Measurements from ENCODE around the gene FGD5. TPM values are rescaled to one million over a fixed set of nuclear protein-coding genes. Genes with fewer than 3 reads are reported as not detected.

The FGD5 gene
- total RNA-seq, 3 donors from 2014 or later: 0.13 to 0.25 TPM; not detected in 1

DNA sequence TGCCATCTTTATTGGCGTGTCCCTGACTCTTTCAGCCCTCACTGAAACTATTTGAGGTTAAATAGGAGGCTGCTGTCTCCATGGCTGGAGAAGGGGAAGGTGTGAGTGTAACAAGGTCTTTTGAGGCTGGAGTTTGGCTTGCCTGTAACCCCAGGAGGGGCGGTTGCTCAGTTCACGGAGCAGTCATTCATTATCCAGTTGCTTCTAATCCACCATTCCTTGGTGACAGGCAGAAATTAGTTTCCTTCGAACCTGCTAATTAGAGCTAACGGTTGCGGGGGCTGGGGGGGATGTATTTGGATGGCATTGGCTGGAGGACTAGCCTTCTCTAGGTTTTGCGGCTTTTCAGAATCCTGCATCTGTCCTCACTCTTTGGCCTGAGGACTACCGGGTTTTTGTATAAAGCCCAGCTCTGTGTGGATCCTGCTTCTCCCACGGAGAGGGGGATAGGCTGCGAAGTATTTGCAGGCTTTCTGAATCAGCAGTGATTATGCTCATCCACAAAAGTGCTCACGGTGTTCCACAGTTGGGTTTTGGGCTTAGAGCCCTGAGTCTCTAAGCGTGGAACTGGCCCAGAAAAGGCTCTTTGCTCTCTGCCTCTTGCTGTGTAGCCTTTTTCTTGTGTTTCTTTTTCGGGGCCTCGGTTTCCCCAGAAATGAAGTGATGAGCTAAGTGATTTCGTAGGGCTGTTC, 18.6 kb downstream of the FGD5 start:
- H3K36me3 Mint-ChIP-seq (ENCODE audit: insufficient read depth): no peaks in the 10 kb centered on the region
- DNase-seq: no peak
- ATAC-seq: no peak
- H3K4me1 Mint-ChIP-seq (ENCODE audit: low read depth): no peaks in the 10 kb centered on the region
- no peak overlapping the region for H3K4me3 Mint-ChIP-seq
- no peaks in the 10 kb centered on the region for H3K9me3 Mint-ChIP-seq
- peaks cover 6% of the 10 kb centered on the region for H3K27me3 Mint-ChIP-seq (ENCODE audit: low read depth)

DNA sequence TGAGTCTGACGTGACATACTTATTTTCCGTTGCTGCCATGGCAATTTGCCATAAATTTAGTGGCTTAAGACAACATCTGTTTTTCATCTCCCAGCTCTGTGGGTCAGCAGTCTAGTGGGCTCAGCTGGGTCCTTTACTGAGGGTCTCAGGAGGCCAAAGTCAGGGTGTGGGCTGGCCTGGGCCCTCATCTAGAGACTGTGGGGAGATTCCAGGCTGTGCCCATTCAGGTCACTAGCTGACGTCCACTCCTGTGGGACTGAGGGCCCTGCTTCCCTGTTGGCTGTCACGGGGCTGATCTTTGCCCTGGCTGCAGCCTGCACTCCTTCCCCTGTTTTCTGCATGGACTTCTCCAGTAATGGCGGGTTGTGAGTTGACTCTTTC, 19.1 kb downstream of the FGD5 start:
- DNase-seq: no peak
- Mint-ChIP-seq H3K27me3 (ENCODE audit: low read depth) (peaks cover 6% of the 10 kb centered on the region), H3K4me3 (no peak overlapping the region), H3K9me3 (no peaks in the 10 kb centered on the region), H3K4me1 (ENCODE audit: low read depth) (no peaks in the 10 kb centered on the region), H3K36me3 (ENCODE audit: insufficient read depth) (no peaks in the 10 kb centered on the region)
- ATAC-seq: no peak

DNA sequence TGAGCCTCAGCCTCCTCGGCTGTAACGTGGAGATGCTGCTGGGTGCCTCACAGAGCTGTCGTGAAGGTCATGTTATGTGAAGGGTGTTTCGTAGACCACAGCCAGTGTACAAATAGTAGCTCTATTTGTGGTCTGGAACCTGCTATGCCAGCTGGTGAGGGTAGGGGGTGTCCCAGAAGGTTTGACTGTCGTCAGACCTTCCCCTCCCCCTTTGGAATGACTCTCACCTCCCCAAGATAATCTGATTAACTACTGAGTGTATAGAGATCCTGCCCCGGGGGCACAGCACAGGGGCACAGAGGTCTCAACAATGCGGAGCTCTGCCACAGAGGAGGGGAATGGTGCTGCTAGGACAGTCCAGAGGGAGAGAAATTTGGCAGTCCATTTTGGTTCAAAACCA, 20.5 kb downstream of the FGD5 start:
- no peaks in the 10 kb centered on the region for H3K4me1 Mint-ChIP-seq (ENCODE audit: low read depth)
- H3K9me3 Mint-ChIP-seq: no peaks in the 10 kb centered on the region
- DNase-seq: no peak
- H3K36me3 Mint-ChIP-seq (ENCODE audit: insufficient read depth): no peaks in the 10 kb centered on the region
- peaks cover 4% of the 10 kb centered on the region for H3K27me3 Mint-ChIP-seq (ENCODE audit: low read depth)
- H3K4me3 Mint-ChIP-seq: no peak overlapping the region
- no peak for ATAC-seq

DNA sequence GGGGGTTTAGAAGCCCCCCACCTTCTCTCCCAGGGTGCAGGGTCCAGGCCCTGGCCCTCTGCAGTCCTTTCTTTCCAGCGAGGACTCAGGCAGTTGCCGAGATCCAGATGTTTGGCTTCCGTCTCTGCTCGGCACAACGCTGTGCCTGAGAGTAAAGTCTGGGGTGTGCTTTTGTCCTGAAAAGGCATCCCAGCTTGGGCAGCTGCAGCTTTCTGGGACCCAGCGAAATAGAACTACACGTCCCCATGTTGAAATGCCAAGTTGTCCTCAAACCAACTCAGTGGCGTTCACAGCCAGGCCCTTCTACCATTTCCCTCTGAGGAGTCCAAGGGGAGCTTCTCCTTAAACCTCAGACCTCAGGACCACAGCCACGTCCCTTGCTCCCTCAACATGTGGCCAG, 23.1 kb downstream of the FGD5 start:
- DNase-seq (no peak), ATAC-seq (no peak)
- peaks cover 3% of the 10 kb centered on the region for H3K4me1 Mint-ChIP-seq (ENCODE audit: low read depth)
- no peak overlapping the region for H3K4me3 Mint-ChIP-seq
- no peaks in the 10 kb centered on the region for H3K36me3 Mint-ChIP-seq (ENCODE audit: insufficient read depth)
- H3K9me3 Mint-ChIP-seq: no peaks in the 10 kb centered on the region
- H3K27me3 Mint-ChIP-seq (ENCODE audit: low read depth): no peaks in the 10 kb centered on the region

DNA sequence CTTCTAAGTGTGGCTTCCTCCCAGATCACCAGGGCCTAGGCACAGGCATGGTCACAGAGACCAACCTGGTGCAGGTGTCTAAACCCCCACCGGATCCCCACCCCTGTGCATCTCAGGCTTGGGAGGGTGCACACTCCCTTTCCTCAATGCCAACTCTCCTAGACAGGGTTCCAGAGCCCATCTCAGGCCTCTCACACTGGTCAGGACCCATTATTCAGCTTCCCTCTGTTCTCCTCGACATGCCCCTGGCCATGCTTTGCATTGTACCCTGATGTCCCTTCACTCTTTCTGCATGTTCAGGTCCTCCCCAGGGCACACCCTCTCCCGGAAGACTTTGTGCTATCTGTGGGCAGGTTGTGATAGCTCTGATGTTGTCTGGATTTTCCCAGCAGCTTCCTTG, 23.5 kb downstream of the FGD5 start:
- no peaks in the 10 kb centered on the region for H3K36me3 Mint-ChIP-seq (ENCODE audit: insufficient read depth)
- ATAC-seq (no peak), DNase-seq (no peak)
- H3K4me1 Mint-ChIP-seq (ENCODE audit: low read depth): peaks cover 8% of the 10 kb centered on the region
- no peak overlapping the region for H3K4me3 Mint-ChIP-seq
- no peaks in the 10 kb centered on the region for H3K27me3 Mint-ChIP-seq (ENCODE audit: low read depth)
- no peaks in the 10 kb centered on the region for H3K9me3 Mint-ChIP-seq

DNA sequence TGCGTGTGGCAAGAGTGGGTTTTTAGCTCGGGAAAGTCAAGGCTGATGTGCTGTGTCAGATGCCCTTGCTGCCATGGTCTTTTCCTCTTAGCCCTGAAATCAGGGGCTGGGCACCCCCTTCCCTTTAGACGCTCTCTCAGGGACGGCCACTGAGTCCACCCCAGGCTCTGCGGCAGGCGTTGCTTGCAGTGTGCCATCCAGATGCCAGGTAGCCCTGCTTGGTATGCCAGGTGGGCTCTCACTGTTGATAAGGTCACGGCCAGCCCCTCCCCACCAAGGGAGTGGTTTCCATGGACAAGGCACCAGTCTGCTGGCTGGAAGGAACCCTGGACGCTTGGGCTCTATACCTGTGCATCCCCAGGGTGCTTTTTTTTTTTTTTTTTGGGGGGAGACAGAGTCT, 24.6 kb downstream of the FGD5 start:
- no peaks in the 10 kb centered on the region for H3K27me3 Mint-ChIP-seq (ENCODE audit: low read depth)
- H3K4me1 Mint-ChIP-seq (ENCODE audit: low read depth): peaks cover 18% of the 10 kb centered on the region
- no peak overlapping the region for H3K4me3 Mint-ChIP-seq
- ATAC-seq (no peak), DNase-seq (no peak)
- H3K36me3 Mint-ChIP-seq (ENCODE audit: insufficient read depth): no peaks in the 10 kb centered on the region
- no peaks in the 10 kb centered on the region for H3K9me3 Mint-ChIP-seq

DNA sequence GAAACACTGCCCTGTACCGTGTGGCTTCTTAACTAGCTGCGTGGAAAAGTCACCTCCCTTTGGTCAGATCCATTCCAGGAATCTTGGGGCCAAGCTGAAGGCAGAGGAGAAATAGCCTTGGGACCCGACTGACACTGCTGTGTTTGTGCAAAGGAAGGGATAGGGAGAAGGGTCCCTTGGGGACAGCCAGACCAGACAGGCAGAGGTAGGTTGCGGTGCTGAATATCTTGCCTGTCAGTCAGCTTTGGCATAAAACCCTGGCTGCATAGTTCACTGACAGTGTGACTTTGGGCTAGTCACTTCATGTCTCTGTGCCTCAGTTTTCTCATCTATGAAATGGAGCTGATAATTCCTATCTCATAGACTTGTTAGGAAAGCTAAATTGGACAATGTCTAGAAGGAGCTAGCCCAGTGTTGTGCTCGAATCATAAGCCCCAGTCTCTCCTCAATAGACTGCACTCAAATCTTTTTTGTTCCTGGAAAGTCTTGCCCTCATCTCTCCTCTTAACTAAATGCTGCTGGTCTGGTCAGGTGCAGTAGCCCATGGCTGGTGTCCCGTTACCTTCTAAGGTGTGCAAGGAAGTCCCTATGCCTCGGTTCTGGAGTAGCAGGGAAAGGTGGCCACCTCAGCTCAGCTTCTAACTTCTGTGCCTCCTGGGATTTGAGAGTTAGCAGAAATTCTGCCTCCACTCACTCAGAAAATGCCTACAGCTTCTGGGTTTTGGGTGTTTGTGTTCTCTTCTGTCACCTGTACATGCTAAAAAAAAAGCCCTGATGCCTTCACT, 25.8 kb downstream of the FGD5 start:
- H3K4me1 Mint-ChIP-seq (ENCODE audit: low read depth): peaks cover 22% of the 10 kb centered on the region
- no peak for ATAC-seq
- H3K36me3 Mint-ChIP-seq (ENCODE audit: insufficient read depth): no peaks in the 10 kb centered on the region
- H3K27me3 Mint-ChIP-seq (ENCODE audit: low read depth): no peaks in the 10 kb centered on the region
- H3K9me3 Mint-ChIP-seq: no peaks in the 10 kb centered on the region
- no peak overlapping the region for H3K4me3 Mint-ChIP-seq
- DNase-seq: no peak

DNA sequence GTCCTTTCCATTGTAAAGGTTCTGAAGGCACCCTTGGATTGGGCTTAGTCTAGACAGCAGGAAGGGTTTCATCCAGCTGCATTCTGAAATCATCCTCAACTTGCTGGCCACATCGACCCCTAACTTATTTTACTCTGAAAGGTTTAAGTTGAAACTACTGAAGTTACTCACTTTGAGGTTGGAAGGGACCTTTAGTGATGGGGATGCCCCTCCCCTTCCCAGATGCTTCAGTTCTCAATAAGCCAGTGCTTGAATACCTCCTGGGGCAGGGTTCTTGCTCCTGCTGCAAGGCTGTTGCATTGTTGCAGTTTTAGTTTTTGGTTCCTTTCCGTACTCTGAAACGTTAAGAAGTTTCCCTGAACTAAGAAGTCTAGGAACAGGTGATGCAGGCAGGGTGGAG, 26.4 kb downstream of the FGD5 start:
- Mint-ChIP-seq H3K4me1 (ENCODE audit: low read depth) (peaks cover 22% of the 10 kb centered on the region), H3K9me3 (no peaks in the 10 kb centered on the region), H3K36me3 (ENCODE audit: insufficient read depth) (no peaks in the 10 kb centered on the region), H3K27me3 (ENCODE audit: low read depth) (no peaks in the 10 kb centered on the region), H3K4me3 (no peak overlapping the region)
- DNase-seq: no peak
- ATAC-seq: no peak

DNA sequence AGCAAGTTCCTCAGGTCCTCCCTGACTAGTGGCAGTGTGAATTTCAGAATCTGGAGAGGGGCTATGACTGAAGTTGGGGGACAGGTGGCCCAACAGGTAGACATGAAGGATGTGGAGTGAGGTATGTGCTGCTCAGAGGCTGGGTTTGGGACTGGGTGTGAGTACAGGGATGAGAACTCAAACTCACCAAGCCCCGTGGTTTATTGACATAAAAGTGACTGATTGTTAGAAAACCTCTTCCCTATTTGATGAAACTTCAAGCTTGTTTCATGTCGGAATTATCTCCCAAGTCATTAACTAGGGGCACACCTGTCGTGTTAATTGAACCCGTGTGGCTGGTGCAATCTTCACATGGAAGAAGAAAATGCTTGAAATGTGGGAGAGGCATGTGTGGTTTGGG, 27.1 kb downstream of the FGD5 start:
- no peak for ATAC-seq

DNA sequence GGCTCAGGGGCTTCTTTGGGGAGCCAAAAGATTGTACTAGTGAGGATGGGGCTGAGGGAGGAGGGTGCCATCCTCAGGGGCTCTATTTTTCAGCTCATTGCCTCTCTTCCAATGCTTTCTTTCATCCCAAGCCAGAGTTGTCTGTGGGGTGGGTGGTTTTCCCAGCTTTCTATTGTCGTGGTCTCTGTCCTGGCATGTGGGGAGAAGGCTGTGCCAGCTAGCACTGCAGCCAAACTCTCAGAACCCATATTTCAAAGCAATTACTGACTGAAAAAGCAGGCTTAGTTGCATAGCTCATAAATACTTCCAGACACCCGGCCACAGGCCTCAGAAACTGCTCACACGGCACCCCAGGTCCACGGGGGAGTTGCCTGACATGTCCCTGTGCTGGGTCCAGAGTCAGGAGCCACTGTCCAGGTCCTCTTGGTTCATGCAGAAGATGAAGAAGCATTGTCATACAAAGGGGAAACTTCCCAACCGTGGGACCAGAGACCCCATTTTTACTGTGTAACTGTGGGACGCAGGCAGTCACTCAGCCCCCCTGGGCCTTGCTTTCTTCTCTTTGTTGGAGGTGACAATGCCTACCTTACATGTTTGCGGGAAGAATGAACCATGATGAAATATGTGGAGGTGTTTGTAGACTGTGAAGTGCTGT, 27.6 kb downstream of the FGD5 start:
- Mint-ChIP-seq H3K4me1 (ENCODE audit: low read depth) (peaks cover 25% of the 10 kb centered on the region), H3K9me3 (no peaks in the 10 kb centered on the region), H3K4me3 (no peak overlapping the region), H3K27me3 (ENCODE audit: low read depth) (peaks cover 2% of the 10 kb centered on the region), H3K36me3 (ENCODE audit: insufficient read depth) (no peaks in the 10 kb centered on the region)
- ATAC-seq: no peak
- no peak for DNase-seq

More for the DNA sequence above, 27.1 kb downstream of the FGD5 start:
- DNase-seq: no peak
- Mint-ChIP-seq H3K4me3 (no peak overlapping the region), H3K27me3 (ENCODE audit: low read depth) (peaks cover 2% of the 10 kb centered on the region), H3K4me1 (ENCODE audit: low read depth) (peaks cover 25% of the 10 kb centered on the region), H3K9me3 (no peaks in the 10 kb centered on the region), H3K36me3 (ENCODE audit: insufficient read depth) (no peaks in the 10 kb centered on the region)

DNA sequence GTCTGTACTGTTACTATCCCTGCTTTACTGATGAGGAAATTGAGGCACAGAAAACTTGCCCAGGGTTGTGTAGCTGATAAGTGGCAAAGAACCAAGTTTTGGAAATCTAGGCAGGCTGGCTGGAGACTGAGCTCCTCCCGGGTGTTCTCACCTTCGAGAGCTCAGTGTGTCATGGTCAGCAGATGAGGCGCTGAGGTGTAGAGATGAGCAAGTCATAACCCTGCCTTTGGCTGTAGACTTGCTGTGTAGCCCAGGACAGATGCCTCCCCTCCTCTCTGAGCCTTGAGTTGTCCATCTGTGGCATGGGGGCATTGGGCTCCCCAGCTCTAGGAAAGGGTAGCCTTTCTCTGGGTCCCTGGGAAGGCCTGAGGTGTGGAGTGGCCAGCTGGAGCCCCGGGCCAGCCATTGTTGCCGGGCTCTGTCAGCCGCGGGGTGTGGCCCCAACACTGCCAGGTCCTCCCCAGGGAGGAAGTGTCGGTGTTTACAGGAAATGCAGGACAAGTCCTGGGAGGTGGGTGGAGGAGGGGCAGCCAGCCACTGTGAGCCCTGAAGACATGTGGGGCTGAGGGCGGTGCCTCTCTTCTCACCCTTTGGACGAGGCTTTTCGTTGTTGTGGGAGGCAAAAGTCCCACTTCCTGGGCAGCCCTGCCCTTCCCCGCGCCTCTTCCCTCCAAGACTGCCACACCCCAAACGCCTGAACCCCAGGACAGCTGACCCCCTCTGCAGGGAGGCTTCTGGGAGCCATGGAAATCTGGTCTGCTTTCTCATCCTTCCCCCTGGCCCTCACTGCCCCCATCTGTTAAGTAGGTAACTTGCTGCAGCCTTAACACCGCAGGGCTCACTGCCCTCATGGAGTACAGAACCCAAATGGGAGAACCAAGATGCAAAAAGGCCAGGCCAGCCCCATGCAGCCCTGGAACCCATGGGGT, 29.1 kb downstream of the FGD5 start:
- DNase-seq (no peak), ATAC-seq (no peak)
- H3K4me3 Mint-ChIP-seq: no peak overlapping the region
- no peaks in the 10 kb centered on the region for H3K9me3 Mint-ChIP-seq
- no peaks in the 10 kb centered on the region for H3K36me3 Mint-ChIP-seq (ENCODE audit: insufficient read depth)
- H3K4me1 Mint-ChIP-seq (ENCODE audit: low read depth): peaks cover 25% of the 10 kb centered on the region
- H3K27me3 Mint-ChIP-seq (ENCODE audit: low read depth): peaks cover 2% of the 10 kb centered on the region

DNA sequence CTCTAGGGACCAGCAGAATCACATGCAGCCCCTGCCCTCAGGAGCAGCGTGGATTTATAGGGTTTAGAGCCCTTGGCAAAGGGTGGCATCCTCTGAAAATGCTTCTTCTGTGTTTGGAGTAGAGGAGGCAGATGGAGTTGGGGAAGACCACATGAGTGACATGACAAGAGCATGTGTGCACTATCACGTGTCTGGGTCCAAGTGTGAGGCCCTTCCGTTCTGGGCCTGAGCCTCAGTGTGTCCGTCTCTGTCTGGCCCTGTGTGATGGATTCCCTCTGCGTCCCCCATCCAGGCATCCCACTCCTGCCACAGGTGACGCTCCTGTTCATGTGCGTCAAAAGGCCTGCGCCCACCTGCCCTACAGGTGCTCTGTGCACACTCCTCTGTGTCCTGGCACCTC, 30.1 kb downstream of the FGD5 start:
- peaks cover 2% of the 10 kb centered on the region for H3K27me3 Mint-ChIP-seq (ENCODE audit: low read depth)
- no peaks in the 10 kb centered on the region for H3K36me3 Mint-ChIP-seq (ENCODE audit: insufficient read depth)
- peaks cover 25% of the 10 kb centered on the region for H3K4me1 Mint-ChIP-seq (ENCODE audit: low read depth)
- ATAC-seq (no peak), DNase-seq (no peak)
- no peak overlapping the region for H3K4me3 Mint-ChIP-seq
- no peaks in the 10 kb centered on the region for H3K9me3 Mint-ChIP-seq

DNA sequence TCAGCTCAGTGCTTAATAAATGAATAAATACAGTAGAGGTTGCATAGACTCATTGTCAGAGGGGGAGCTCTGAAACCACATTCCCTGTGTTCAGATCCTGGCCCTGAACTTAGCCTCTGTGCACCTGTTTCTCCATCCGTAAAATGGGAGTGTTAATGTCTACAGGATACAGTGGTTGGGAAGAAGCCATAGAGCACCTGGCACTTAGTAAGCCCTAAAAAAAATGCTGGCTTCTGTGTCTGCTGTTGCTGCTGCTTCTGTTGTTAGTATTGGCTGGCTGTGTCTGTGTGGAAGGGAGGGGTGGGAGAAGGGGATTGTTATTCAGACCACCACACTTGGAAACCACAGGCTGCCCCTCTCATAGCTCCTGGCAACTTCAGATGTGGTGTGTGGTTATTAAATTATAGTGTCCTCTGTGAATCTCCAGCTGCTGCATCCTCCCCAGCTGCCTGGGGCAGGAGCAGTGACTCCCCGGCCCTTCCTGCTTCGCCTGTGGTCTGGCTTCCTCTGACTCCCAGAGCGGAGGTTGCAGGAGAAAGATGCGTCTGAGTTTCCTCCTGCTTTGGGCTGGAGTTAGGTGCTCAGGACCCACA, 31.0 kb downstream of the FGD5 start:
- H3K9me3 Mint-ChIP-seq: no peaks in the 10 kb centered on the region
- peaks cover 2% of the 10 kb centered on the region for H3K27me3 Mint-ChIP-seq (ENCODE audit: low read depth)
- peaks cover 25% of the 10 kb centered on the region for H3K4me1 Mint-ChIP-seq (ENCODE audit: low read depth)
- DNase-seq (no peak), ATAC-seq (no peak)
- H3K4me3 Mint-ChIP-seq: no peak overlapping the region
- no peaks in the 10 kb centered on the region for H3K36me3 Mint-ChIP-seq (ENCODE audit: insufficient read depth)

Measured in activated T-cell treated with anti-CD3 and anti-CD28 coated beads, Interleukin-2, amount 50 U/mL, for 4 hours (primary cell).